Spleen (tissue), 11 donors: Measurements from ENCODE around the gene FTL. TPM values are rescaled to one million over a fixed set of nuclear protein-coding genes. Genes with fewer than 3 reads are reported as not detected.

Experiments
- DNase-seq: peaks from one replicate; pipeline ENCODE4 v3.0.0-alpha.2; 2020
- H3K27ac ChIP-seq, 8 donors: fragments of 200-600 bp; sonication (generic) in 7 of 8; 1 replicate in 4 of 8; 2 replicates in 4 of 8; pipeline versions ENCODE4 v1.5.0 to v1.8.0; 2016 to 2021; ENCODE audit warnings: inconsistent platforms in 4 of 8, mild to moderate bottlenecking in 4 of 8, moderate library complexity in 1 of 8
- H3K27me3 ChIP-seq, 7 donors: fragments of 200-600 bp; sonication (generic) in 6 of 7; replicated peaks in 1 of 7; 1 replicate in 4 of 7; 2 replicates in 3 of 7; pipeline versions ENCODE4 v1.5.0 to v1.8.0; 2016 to 2021; ENCODE audit warnings: inconsistent platforms in 3 of 7, mild to moderate bottlenecking in 1 of 7
- H3K36me3 ChIP-seq, 6 donors: fragments of 200-600 bp; sonication (generic) in 5 of 6; 1 replicate in 4 of 6; 2 replicates in 2 of 6; pipeline versions ENCODE4 v1.5.0 to v1.8.0; 2016 to 2021; ENCODE audit warnings: inconsistent platforms in 2 of 6
- H3K4me1 ChIP-seq, 6 donors: fragments of 200-600 bp; sonication (generic) in 5 of 6; 1 replicate in 3 of 6; 2 replicates in 3 of 6; pipeline versions ENCODE4 v1.5.0 to v1.8.0; 2016 to 2021; ENCODE audit warnings: inconsistent platforms in 3 of 6
- H3K4me3 ChIP-seq, 8 donors: fragments of 200-600 bp; sonication (generic) in 7 of 8; 1 replicate in 4 of 8; 2 replicates in 4 of 8; pipeline versions ENCODE4 v1.5.0 to v1.8.0; 2016 to 2021; ENCODE audit warnings: inconsistent platforms in 4 of 8, mild to moderate bottlenecking in 4 of 8, moderate library complexity in 2 of 8
- H3K9me3 ChIP-seq, 8 donors: fragments of 200-600 bp; sonication (generic) in 7 of 8; 1 replicate in 4 of 8; 2 replicates in 4 of 8; pipeline versions ENCODE4 v1.5.0 to v1.8.0; 2016 to 2021; ENCODE audit warnings: inconsistent platforms in 4 of 8
- POLR2A ChIP-seq, 3 donors: fragments of 450-650 bp; IDR thresholded peaks; one replicate each; pipeline ENCODE4 v1.5.1; 2017; ENCODE audit warnings: antibody characterized with exemption in 3 of 3, mild to moderate bottlenecking in 1 of 3
- POLR2AphosphoS5 ChIP-seq, 3 donors: sonication (generic); formaldehyde crosslinking; IDR thresholded peaks; one replicate each; pipeline ENCODE4 v1.5.1; 2017; ENCODE audit warnings: antibody characterized with exemption in 3 of 3
- WGBS, 5 donors: extraction: QIAGEN DNeasy Blood & Tissue Kit in 3 of 5; methylation state at CpG; one replicate each; pipeline versions ENCODE4 v1.1.5 to v1.1.7; 2013 to 2018; 5-methylcytosine and 5-hydroxymethylcytosine counted together
- intact Hi-C: fragments of 100-400 bp; cut with DNase I; formaldehyde crosslinking; loops from one replicate; pipeline ENCODE4 v1.15.0; 2023; ENCODE audit warnings: low total_unique reads
- polyA plus RNA-seq, 3 donors: library from polyadenylated mRNA; stranded (reverse); fragments of 200-250 nt; gene quantifications; one replicate each; pipeline ENCODE4 v1.2.1, GENCODE V29; 2013
- total RNA-seq, 7 donors: library from RNA; depleted of rRNA in 3 of 7; stranded (reverse); fragments of >200 nt in 3 of 7; fragmentation: NEBNext Ultra II Directional in 4 of 7; extraction: Animal tissue kit (Norgen Biotek cat#: 25700) in 4 of 7; gene quantifications; one replicate each; pipeline versions ENCODE4 v1.1.0 to v1.2.1, GENCODE V29; 2016 to 2021
- TF ChIP-seq, protein P1 (sequence below), 11 experiments: fragments of 200-600 bp in 7 of 11; fragments of 450-650 bp in 4 of 11; sonication (generic) in 4 of 11; IDR thresholded peaks in 8 of 11; conservative IDR thresholded peaks in 3 of 11; 1 replicate in 7 of 11; 2 replicates in 4 of 11; pipeline versions ENCODE4 v1.4.0 to v1.8.0; 2016 to 2021; ENCODE audit warnings: antibody characterized with exemption in 11 of 11, inconsistent platforms in 4 of 11, mild to moderate bottlenecking in 1 of 11
- donor health status: healthy with polysubstance abuse.
- donor health status: DM: no; HTN: no; CAD: no; lungs with moderate emphysema.
- donor health status: DM: no; HTN: no; CAD: no.
- donor health status: Bipolar disorder and iron deficiency.
- donor health status: healthy.
- donor health status: DM: no; HTN: no; CAD: no.
- donor health status: DM: yes; HTN: yes; CAD: no.

The FTL gene
- total and polyA plus RNA-seq, 10 donors, result 4,960 to 14,078 (median 7,397) TPM

- intact Hi-C loops, result loop anchor here (10.0 kb wide), 1 partner anchor 94 kb away; the partner anchor contains the start of gene PPP1R15A
- Histone ChIP-seq H3K4me3 (peak overlapping the region in 1 of 8 donors; percentile 99), H3K27ac (peak overlapping the region in 4 of 8 donors; percentile 97 to 98 (median 98)), H3K9me3 (no peaks in the 10 kb centered on the region), H3K4me1 (peaks cover 24 to 67% (median 52%) of the 10 kb centered on the region in 6 donors), H3K27me3 (no peaks in the 10 kb centered on the region), H3K36me3 (peaks cover 3 to 76% (median 45%) of the 10 kb centered on the region in 6 donors)
- WGBS, 5 donors, result 91 to 100% (median 92%) methylated on average over 11 to 15 of the region's 15 CpGs
- DNase-seq, result no peak
- no peak for TF ChIP-seq POLR2A (IDR thresholded peaks at IDR 0.05)
- TF ChIP-seq, protein P1, sequence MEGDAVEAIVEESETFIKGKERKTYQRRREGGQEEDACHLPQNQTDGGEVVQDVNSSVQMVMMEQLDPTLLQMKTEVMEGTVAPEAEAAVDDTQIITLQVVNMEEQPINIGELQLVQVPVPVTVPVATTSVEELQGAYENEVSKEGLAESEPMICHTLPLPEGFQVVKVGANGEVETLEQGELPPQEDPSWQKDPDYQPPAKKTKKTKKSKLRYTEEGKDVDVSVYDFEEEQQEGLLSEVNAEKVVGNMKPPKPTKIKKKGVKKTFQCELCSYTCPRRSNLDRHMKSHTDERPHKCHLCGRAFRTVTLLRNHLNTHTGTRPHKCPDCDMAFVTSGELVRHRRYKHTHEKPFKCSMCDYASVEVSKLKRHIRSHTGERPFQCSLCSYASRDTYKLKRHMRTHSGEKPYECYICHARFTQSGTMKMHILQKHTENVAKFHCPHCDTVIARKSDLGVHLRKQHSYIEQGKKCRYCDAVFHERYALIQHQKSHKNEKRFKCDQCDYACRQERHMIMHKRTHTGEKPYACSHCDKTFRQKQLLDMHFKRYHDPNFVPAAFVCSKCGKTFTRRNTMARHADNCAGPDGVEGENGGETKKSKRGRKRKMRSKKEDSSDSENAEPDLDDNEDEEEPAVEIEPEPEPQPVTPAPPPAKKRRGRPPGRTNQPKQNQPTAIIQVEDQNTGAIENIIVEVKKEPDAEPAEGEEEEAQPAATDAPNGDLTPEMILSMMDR (IDR thresholded peaks at IDR 0.05 in 8 of 11, conservative IDR thresholded peaks at IDR 0.05 in 3 of 11), result no peak
- peak in 1 of 3 donors; percentile 8 for TF ChIP-seq POLR2AphosphoS5 (IDR thresholded peaks at IDR 0.05)
These were observed 3.7 kb downstream of the FTL start for GRCh38 chr19:48968813-48969218.

DNA sequence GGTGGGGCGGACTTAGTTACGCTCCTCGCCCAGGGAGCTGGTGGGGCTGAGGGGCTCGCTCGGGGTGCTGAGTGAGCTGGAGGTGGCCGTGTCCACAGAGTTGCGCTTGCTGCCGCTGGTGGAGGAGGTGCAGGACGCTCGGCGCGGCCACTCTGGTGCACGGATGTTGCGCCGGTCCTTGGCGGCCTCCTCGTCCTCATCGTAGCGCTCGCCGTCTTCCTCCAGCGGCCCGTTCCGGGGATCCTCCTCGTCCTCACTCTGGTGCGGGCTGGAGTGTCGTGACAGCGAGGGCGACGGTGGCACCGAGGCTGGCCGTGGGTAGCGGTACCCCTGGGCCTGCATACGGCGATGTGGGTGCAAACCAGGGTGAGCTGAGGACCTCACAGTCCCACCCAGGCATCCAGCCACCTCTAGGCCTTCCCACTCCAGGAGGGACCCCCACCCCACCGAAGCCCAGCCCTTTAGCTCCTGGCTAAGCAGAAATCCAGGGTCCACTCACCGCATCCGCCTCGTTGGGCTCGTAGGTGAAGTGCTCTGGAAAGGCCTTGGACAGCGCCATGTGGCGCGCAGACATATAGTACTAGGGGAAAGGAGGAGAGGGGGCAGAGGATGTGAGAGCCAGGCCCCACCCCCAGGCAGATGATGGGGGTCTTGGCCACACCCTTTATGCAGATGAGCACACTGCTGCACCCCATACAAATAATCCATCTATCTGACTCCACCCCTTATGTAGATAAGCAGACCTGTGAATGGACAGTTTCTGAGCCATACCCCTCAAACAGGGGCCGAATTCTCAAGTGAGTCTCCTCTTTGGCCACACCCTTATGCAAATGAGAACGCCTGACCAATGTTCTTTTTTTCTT lies 4.4 kb downstream of the FTL start:
- 92 to 97% (median 94%) methylated on average over 31 to 45 of the region's 45 CpGs for WGBS, 5 donors
- Histone ChIP-seq H3K27me3 (no peaks in the 10 kb centered on the region), H3K9me3 (no peaks in the 10 kb centered on the region), H3K36me3 (peaks cover 3 to 83% (median 49%) of the 10 kb centered on the region in 6 donors), H3K27ac (peak overlapping the region in 2 of 8 donors; percentile 97 to 98), H3K4me1 (peaks cover 18 to 60% (median 46%) of the 10 kb centered on the region in 6 donors), H3K4me3 (no peak overlapping the region)
- TF ChIP-seq POLR2AphosphoS5 (IDR thresholded peaks at IDR 0.05), result peak; percentile 43 to 63 (median 62)
- TF ChIP-seq, protein P1 (IDR thresholded peaks at IDR 0.05 in 8 of 11, conservative IDR thresholded peaks at IDR 0.05 in 3 of 11), result no peak
- intact Hi-C loops, result loop anchor here (10.0 kb wide), 1 partner anchor 95 kb away; the partner anchor contains the start of gene PPP1R15A
- peak; percentile 82 for DNase-seq

GRCh38 chr19:48970139-48970766 lies 5.1 kb downstream of the FTL start:
- intact Hi-C loops, result no loop called here
- Histone ChIP-seq H3K4me3 (no peak overlapping the region), H3K27me3 (no peaks in the 10 kb centered on the region), H3K9me3 (no peaks in the 10 kb centered on the region), H3K4me1 (peaks cover 15 to 55% (median 40%) of the 10 kb centered on the region in 6 donors), H3K36me3 (peaks cover 3 to 91% (median 50%) of the 10 kb centered on the region in 6 donors), H3K27ac (peak overlapping the region in 3 of 8 donors; percentile 27 to 41 (median 31))
- TF ChIP-seq, protein P1 (IDR thresholded peaks at IDR 0.05 in 8 of 11, conservative IDR thresholded peaks at IDR 0.05 in 3 of 11), result no peak
- TF ChIP-seq POLR2A (IDR thresholded peaks at IDR 0.05) (no peak), POLR2AphosphoS5 (IDR thresholded peaks at IDR 0.05) (no peak)
- DNase-seq, result no peak
- 87 to 94% (median 90%) methylated on average over 22 to 23 of the region's 23 CpGs for WGBS, 5 donors
